ENCODE measurements around the gene FOXK2. TPM values are rescaled to one million over a fixed set of nuclear protein-coding genes. Genes with fewer than 3 reads are reported as not detected.
"Not testable (repeated sequence)": the region's sequence is repeated elsewhere in the genome, so short reads cannot be mapped to it uniquely, and the experiment has no call there.

Gene FOXK2
- total RNA-seq, 1 experiment from 2014 or later = 33.6 TPM

- DNase-seq (ENCODE audit: low read depth, low spot score) = no peak
- in situ Hi-C loops (cut with HindIII; ENCODE audit: low pct_unique_long_range_greater_than_20kb, low sequenced_read_pairs) = no loop called here
These were observed 705 bp downstream of the FOXK2 start for GRCh38 chr17:82519971-82520903.

DNA sequence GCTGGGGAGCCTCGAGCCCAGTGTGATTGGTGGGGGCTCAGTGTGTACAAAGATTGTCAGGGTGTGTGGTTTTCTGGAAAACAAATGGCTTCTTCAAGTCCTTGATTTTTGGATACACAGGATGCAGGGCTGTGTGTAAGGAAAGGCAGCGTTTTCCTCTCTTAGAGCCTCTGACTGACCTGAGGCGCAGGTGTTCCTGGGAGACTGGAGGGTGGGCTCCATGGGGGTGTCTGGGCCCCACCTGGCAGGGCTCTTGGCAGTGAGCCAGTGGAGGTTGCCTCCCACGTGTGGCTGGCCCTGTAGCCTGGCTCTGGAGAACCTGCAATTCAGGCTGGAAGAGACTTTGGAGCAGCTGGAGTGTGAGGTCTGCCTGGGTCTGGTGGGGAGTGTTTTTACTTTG is 5.0 kb downstream of the FOXK2 start:
- DNase-seq (ENCODE audit: low read depth, low spot score) = no peak
- in situ Hi-C loops (cut with HindIII; ENCODE audit: low pct_unique_long_range_greater_than_20kb, low sequenced_read_pairs) = no loop called here

GRCh38 chr17:82525712-82526111 is 6.2 kb downstream of the FOXK2 start:
- DNase-seq (ENCODE audit: low read depth, low spot score) = no peak
- in situ Hi-C loops (cut with HindIII; ENCODE audit: low pct_unique_long_range_greater_than_20kb, low sequenced_read_pairs) = no loop called here

- in situ Hi-C loops (cut with HindIII; ENCODE audit: low pct_unique_long_range_greater_than_20kb, low sequenced_read_pairs) = no loop called here
- no peak for DNase-seq (ENCODE audit: low read depth, low spot score)
These were observed 8.4 kb downstream of the FOXK2 start for GRCh38 chr17:82527898-82528297.

GRCh38 chr17:82528484-82529265 is 9.1 kb downstream of the FOXK2 start:
- DNase-seq (ENCODE audit: low read depth, low spot score) = peak; percentile 85
- in situ Hi-C loops (cut with HindIII; ENCODE audit: low pct_unique_long_range_greater_than_20kb, low sequenced_read_pairs) = no loop called here

DNA sequence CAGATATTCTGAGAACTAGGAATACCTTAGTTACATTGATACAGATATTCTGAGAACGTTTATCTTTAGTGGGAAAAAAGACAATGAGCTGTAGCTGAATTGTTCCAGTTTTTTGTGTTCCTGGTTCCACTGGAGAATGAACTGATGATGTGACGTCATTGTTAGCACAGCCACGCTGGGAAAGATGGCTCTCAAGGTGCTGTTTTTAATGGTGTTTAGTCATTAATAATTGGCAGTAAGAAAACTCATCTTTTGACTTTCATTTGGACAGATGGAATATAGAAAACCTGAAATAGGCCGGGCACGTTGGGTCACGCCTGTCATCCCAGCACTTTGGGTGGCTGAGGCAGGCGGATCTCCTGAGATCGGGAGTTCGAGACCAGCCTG is 10.4 kb downstream of the FOXK2 start:
- no peak for DNase-seq (ENCODE audit: low read depth, low spot score)
- in situ Hi-C loops (cut with HindIII; ENCODE audit: low pct_unique_long_range_greater_than_20kb, low sequenced_read_pairs) = no loop called here

- in situ Hi-C loops (cut with HindIII; ENCODE audit: low pct_unique_long_range_greater_than_20kb, low sequenced_read_pairs) = no loop called here
- DNase-seq (ENCODE audit: low read depth, low spot score) = no peak
These were observed 11.9 kb downstream of the FOXK2 start for GRCh38 chr17:82531431-82531881.

GRCh38 chr17:82534401-82534812 is 14.9 kb downstream of the FOXK2 start:
- in situ Hi-C loops (cut with HindIII; ENCODE audit: low pct_unique_long_range_greater_than_20kb, low sequenced_read_pairs) = no loop called here
- no peak for DNase-seq (ENCODE audit: low read depth, low spot score)

DNA sequence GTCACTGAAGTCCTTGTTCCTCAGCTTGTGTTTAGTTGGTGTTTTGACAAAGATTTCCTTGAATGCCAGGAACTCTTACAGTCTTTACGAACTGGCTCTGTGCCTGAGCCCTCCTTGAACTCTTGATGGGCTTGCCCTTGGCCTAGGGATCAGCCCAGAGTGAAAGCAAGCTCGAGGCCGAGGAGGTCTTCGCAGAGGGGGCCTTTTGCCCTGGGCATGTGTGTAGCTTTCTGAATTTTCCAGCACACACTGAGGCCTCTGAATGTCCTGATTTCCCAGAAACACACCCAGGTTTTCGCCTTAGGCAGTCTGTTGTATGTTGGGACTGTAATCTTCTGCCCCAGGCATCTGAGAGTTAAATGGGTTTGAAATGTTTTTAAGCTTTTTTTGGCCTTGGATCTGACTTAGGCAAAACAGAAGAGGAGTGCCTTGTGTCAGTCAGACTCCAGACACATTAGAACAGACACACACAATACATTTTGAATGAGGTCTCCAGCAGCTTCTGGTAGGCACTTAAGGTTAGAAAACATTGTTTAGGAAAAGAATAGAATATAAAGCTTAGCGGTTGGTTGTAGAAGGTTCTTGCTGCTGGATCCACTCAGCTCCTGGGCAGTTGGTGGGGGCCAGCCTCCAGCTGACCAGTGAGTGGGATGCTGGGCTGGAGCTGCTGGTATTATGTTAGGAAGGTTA is 17.1 kb downstream of the FOXK2 start:
- DNase-seq (ENCODE audit: low read depth, low spot score) = peak; percentile 56
- in situ Hi-C loops (cut with HindIII; ENCODE audit: low pct_unique_long_range_greater_than_20kb, low sequenced_read_pairs) = no loop called here

DNA sequence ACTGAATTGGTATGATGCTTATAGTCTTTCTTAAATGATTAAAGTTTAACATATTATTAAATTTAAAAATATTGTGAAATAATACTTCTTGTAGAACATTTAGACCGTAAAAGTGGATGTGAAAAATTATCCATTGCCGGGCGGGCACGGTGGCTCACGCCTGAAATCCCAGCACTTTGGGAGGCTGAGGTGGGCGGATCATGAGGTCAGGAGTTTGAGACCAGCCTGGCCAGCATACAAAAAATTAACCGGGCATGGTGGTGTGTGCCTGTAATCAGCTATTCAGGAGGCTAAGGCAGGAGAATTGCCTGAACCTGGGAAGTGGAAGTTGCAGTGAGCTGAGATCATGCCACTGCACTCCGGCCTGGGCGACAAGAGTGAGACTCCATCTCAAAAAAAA is 17.7 kb downstream of the FOXK2 start:
- DNase-seq (ENCODE audit: low read depth, low spot score); in situ Hi-C loops (cut with HindIII; ENCODE audit: low pct_unique_long_range_greater_than_20kb, low sequenced_read_pairs): not testable (repeated sequence)

DNA sequence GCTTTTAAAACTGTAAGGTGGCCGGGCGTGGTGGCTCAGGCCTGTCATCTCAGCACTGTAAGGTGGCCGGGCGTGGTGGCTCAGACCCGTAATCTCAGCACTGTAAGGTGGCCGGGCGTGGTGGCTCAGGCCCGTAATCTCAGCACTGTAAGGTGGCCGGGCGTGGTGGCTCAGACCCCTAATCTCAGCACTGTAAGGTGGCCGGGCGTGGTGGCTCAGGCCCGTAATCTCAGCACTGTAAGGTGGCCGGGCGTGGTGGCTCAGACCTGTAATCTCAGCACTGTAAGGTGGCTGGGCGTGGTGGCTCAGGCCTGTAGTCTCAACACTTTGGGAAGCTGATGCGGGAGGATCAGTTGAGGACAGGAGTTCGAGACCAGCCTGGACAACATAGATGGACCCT is 19.5 kb downstream of the FOXK2 start:
- in situ Hi-C loops (cut with HindIII; ENCODE audit: low pct_unique_long_range_greater_than_20kb, low sequenced_read_pairs); DNase-seq (ENCODE audit: low read depth, low spot score): not testable (repeated sequence)

- DNase-seq (ENCODE audit: low read depth, low spot score) = no peak
- in situ Hi-C loops (cut with HindIII; ENCODE audit: low pct_unique_long_range_greater_than_20kb, low sequenced_read_pairs) = no loop called here
These were observed 22.9 kb downstream of the FOXK2 start for GRCh38 chr17:82542439-82542838.

GRCh38 chr17:82544431-82545070 is 25.0 kb downstream of the FOXK2 start:
- in situ Hi-C loops (cut with HindIII; ENCODE audit: low pct_unique_long_range_greater_than_20kb, low sequenced_read_pairs) = no loop called here

DNA sequence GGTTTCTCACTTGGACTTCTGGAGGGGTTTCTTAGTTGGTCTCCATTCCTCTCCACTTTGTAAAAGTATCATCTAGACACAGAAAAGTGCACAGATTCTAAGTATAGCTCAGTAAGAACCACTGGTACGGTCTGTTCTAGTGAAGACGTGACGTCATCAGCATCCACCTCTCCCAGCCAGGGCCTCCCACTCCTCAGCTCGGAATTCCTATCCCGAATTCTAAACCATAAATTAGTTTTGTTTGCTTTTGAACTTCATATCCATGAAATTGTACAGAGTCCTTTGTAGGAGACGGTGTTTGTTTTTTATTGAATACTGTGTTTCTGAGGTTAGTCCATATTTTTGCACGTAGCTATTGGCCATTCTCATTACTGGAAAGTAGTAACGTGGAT is 25.5 kb downstream of the FOXK2 start:
- no peak for DNase-seq (ENCODE audit: low read depth, low spot score)
- in situ Hi-C loops (cut with HindIII; ENCODE audit: low pct_unique_long_range_greater_than_20kb, low sequenced_read_pairs) = no loop called here

More at GRCh38 chr17:82544431-82545070, 25.0 kb downstream of the FOXK2 start:
- DNase-seq (ENCODE audit: low read depth, low spot score) = no peak

- in situ Hi-C loops (cut with HindIII; ENCODE audit: low pct_unique_long_range_greater_than_20kb, low sequenced_read_pairs) = no loop called here
- no peak for DNase-seq (ENCODE audit: low read depth, low spot score)
These were observed 28.4 kb downstream of the FOXK2 start for GRCh38 chr17:82547981-82548380.

- in situ Hi-C loops (cut with HindIII; ENCODE audit: low pct_unique_long_range_greater_than_20kb, low sequenced_read_pairs) = no loop called here
- DNase-seq (ENCODE audit: low read depth, low spot score) = no peak
These were observed 29.3 kb downstream of the FOXK2 start for GRCh38 chr17:82548681-82549303.

DNA sequence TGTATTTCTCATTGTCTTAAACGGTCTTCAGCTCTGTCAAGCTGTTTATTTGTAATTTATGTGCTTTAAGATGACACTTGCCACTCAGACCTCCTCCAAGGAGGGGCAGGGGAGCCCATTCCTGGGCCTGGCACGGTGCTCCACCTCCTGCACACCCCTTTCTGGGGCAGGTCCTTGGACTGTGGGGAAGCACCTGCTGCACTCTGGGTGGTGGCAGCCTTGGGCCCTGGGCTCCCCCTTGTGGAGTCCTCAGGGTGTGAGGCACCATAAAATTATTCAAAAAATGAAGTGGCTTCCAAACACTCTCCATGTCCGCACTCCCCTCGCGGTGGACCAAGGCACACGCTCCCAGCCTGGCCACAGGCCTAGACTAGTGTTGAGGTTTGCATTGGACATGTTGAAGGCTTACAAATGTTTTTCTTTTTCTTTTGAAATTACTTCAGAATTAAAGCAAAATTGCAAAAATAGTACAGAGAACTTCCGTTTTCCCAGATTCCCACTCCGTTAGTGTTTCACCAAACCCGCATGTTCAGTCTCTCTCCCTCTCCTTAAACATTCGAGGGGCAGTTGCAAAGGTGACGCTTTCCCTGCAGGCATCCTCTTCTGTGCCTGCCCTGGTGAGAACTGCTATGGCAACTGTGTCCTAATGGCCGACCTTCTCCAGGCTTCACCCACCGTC is 32.4 kb downstream of the FOXK2 start:
- DNase-seq (ENCODE audit: low read depth, low spot score) = peak; percentile 59
- in situ Hi-C loops (cut with HindIII; ENCODE audit: low pct_unique_long_range_greater_than_20kb, low sequenced_read_pairs) = no loop called here

Data from SK-MEL-5 (cell line).